B cell (primary cell): Measurements from ENCODE around the gene RIPK1. TPM values are rescaled to one million over a fixed set of nuclear protein-coding genes. Genes with fewer than 3 reads are reported as not detected.

Source experiments
- ATAC-seq: fragments of 200-7000 bp; cut with Tn5 transposase; one replicate; pipeline ENCODE4 v1.10.0; 2021; ENCODE audit warnings: low read depth, mild to moderate bottlenecking, moderate number of reproducible peaks, moderate library complexity
- CTCF ChIA-PET: fragments of 350-600 bp; sonication (Branson Sonifier 250); formaldehyde crosslinking; loops from one replicate; lab custom pipeline; 2021; ENCODE audit warnings: antibody characterized with exemption, inconsistent platforms; lab: Charles Lee
- POLR2A ChIA-PET: fragments of 350-600 bp; sonication (Branson Sonifier 250); formaldehyde crosslinking; loops from one replicate; lab custom pipeline; 2021; ENCODE audit warnings: antibody characterized with exemption; lab: Charles Lee
- DNase-seq: peaks from one replicate; pipeline ENCODE4 v3.0.0; 2013
- H2AFZ ChIP-seq: 2 replicates; pipeline ENCODE4 v1.6.1; 2012; ENCODE audit warnings: mild to moderate bottlenecking, low read depth, low read length; ENCODE audit not compliant: insufficient read depth, poor library complexity, severe bottlenecking
- H3K27ac ChIP-seq, 2 donors: 1 replicate in 1 of 2; 2 replicates in 1 of 2; pipeline ENCODE4 v1.5.1; 2012 to 2013; ENCODE audit warnings: low read length in 2 of 2, mild to moderate bottlenecking in 2 of 2, moderate library complexity in 1 of 2
- H3K27me3 ChIP-seq, 4 experiments: fragments of 200-600 bp in 1 of 4; sonication (generic) in 1 of 4; replicated peaks in 1 of 4; 1 replicate in 2 of 4; 2 replicates in 2 of 4; pipeline versions ENCODE4 v1.6.1 to v1.7.0; 2013 to 2016; ENCODE audit warnings: low read length in 3 of 4, mild to moderate bottlenecking in 2 of 4, mixed read lengths in 1 of 4, moderate library complexity in 1 of 4; ENCODE audit not compliant: insufficient read depth in 4 of 4, control insufficient read depth in 3 of 4; ENCODE audit errors: control extremely low read depth in 1 of 4
- H3K36me3 ChIP-seq, 2 experiments: replicated peaks in 1 of 2; 1 replicate in 1 of 2; 2 replicates in 1 of 2; pipeline versions ENCODE4 v1.6.1 to v1.7.1; 2013; ENCODE audit warnings: low read length in 1 of 2; ENCODE audit not compliant: insufficient read depth in 2 of 2, control insufficient read depth in 1 of 2; ENCODE audit errors: control extremely low read depth in 1 of 2, extremely low read depth in 1 of 2
- H3K4me1 ChIP-seq, 2 donors: fragments of 200-600 bp in 1 of 2; sonication (generic) in 1 of 2; 1 replicate in 1 of 2; 2 replicates in 1 of 2; pipeline versions ENCODE4 v1.5.1 to v1.6.1; 2013 to 2017; ENCODE audit warnings: low read length in 2 of 2; ENCODE audit not compliant: control insufficient read depth in 2 of 2, insufficient read depth in 2 of 2
- H3K4me2 ChIP-seq: replicated peaks from 2 replicates; pipeline ENCODE3; 2012; ENCODE audit warnings: mild to moderate bottlenecking, low read depth, low read length; ENCODE audit not compliant: poor library complexity, severe bottlenecking
- H3K4me3 ChIP-seq, 5 experiments: fragments of 200-600 bp in 1 of 5; sonication (generic) in 1 of 5; 1 replicate in 3 of 5; 2 replicates in 2 of 5; pipeline versions ENCODE4 v1.5.1 to v1.7.0; 2011 to 2016; ENCODE audit warnings: low read length in 4 of 5, mild to moderate bottlenecking in 4 of 5, low read depth in 2 of 5, control low read depth in 1 of 5, moderate library complexity in 1 of 5; ENCODE audit not compliant: insufficient read depth in 1 of 5; ENCODE audit errors: control extremely low read depth in 1 of 5, extremely low read depth in 1 of 5
- H3K79me2 ChIP-seq: fragments of 200-600 bp; sonication (generic); one replicate; pipeline ENCODE4 v1.6.0; 2016; ENCODE audit warnings: low read length; ENCODE audit not compliant: control insufficient read depth, insufficient read depth
- H3K9ac ChIP-seq: fragments of 200-600 bp; sonication (generic); 2 replicates; pipeline ENCODE4 v1.6.1; 2017; ENCODE audit warnings: mild to moderate bottlenecking, low read length, moderate library complexity
- H3K9me3 ChIP-seq, 3 donors: one replicate each; pipeline versions ENCODE4 v1.6.1 to v1.7.1; 2013; ENCODE audit warnings: low read length in 2 of 3; ENCODE audit not compliant: control insufficient read depth in 2 of 3, insufficient read depth in 1 of 3; ENCODE audit errors: control extremely low read depth in 1 of 3
- H4K20me1 ChIP-seq: 2 replicates; pipeline ENCODE4 v1.6.0; 2012; ENCODE audit warnings: mild to moderate bottlenecking, low read length; ENCODE audit not compliant: insufficient read depth, control insufficient read depth, poor library complexity, severe bottlenecking
- H3K27ac Mint-ChIP-seq: one replicate; pipeline ENCODE4 v1.8.0; 2021; ENCODE audit warnings: mixed read lengths
- H3K27me3 Mint-ChIP-seq: one replicate; pipeline ENCODE4 v1.8.0; 2021; ENCODE audit warnings: mixed read lengths
- H3K4me1 Mint-ChIP-seq: one replicate; pipeline ENCODE4 v1.8.0; 2021; ENCODE audit warnings: mixed read lengths
- H3K4me3 Mint-ChIP-seq: one replicate; pipeline ENCODE4 v1.8.0; 2021; ENCODE audit warnings: mixed read lengths
- H3K9me3 Mint-ChIP-seq: one replicate; pipeline ENCODE4 v1.8.0; 2022; ENCODE audit warnings: mixed read lengths; ENCODE audit not compliant: insufficient read depth
- EZH2 ChIP-seq: IDR thresholded peaks from 2 replicates; pipeline ENCODE4 v1.6.1; 2012; ENCODE audit warnings: borderline replicate concordance, low read depth, mild to moderate bottlenecking, moderate library complexity, low read length; ENCODE audit not compliant: insufficient read depth, poor library complexity, severe bottlenecking
- WGBS: methylation state at CpG from one replicate; pipeline ENCODE4 v1.1.5; 2013; ENCODE audit warnings: missing lambda C conversion rate; ENCODE audit not compliant: insufficient coverage; 5-methylcytosine and 5-hydroxymethylcytosine counted together
- intact Hi-C: fragments of 100-400 bp; cut with micrococcal nuclease; formaldehyde crosslinking; loops from one replicate; pipeline ENCODE4 v1.10.0; 2022
- polyA plus RNA-seq: library from polyadenylated mRNA; depleted of rRNA; stranded (reverse); fragments of >200 nt; gene quantifications from 2 replicates; pipeline ENCODE4 v1.2.3, GENCODE V29; 2012
- total RNA-seq, 2 donors: library from RNA; stranded (reverse); fragments of 120-200 nt in 1 of 2; gene quantifications; 1 replicate in 1 of 2; 2 replicates in 1 of 2; pipeline versions ENCODE4 v1.2.3 to v1.2.4, GENCODE V29; 2013 to 2022
- TF ChIP-seq, protein P1 (sequence below): fragments of 200-600 bp; IDR thresholded peaks from one replicate; pipeline ENCODE4 v1.8.0; 2022; ENCODE audit warnings: antibody characterized with exemption, mild to moderate bottlenecking

The RIPK1 gene
- total and polyA plus RNA-seq, 2 donors (not counting 1 experiment from before 2014, with no cell fraction given) = 7.3 to 26.2 TPM

DNA sequence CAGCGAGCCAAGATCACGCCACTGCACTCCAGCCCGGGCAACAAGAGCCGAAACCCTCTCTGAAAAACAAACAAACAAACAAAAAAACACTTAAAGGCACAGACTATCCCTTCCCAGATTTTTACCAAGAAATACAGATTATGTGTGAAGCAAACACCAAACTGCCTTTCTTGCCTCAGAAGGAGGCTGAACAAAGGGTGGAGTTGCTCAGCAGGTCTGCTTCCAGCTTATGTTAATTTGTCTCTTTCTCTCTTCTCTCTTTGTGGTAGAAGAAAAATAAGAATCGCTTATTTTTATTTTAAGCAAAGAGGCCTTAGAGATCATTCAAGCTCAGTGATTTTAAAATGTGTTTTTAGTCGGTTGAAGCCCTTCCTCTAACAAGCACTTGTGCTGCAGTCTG, 74.9 kb downstream of the RIPK1 start:
- ATAC-seq (no peak), DNase-seq (no peak)
- no peaks in the 10 kb centered on the region for H3K27me3 ChIP-seq
- H3K27ac Mint-ChIP-seq = no peak overlapping the region
- no peaks in the 10 kb centered on the region for H3K9me3 Mint-ChIP-seq
- no peaks in the 10 kb centered on the region for H3K79me2 ChIP-seq
- 98% methylated on average over 5 of the region's 6 CpGs for WGBS
- H3K4me3 Mint-ChIP-seq = no peak overlapping the region
- H3K4me3 ChIP-seq = no peak overlapping the region
- TF ChIP-seq, protein P1, sequence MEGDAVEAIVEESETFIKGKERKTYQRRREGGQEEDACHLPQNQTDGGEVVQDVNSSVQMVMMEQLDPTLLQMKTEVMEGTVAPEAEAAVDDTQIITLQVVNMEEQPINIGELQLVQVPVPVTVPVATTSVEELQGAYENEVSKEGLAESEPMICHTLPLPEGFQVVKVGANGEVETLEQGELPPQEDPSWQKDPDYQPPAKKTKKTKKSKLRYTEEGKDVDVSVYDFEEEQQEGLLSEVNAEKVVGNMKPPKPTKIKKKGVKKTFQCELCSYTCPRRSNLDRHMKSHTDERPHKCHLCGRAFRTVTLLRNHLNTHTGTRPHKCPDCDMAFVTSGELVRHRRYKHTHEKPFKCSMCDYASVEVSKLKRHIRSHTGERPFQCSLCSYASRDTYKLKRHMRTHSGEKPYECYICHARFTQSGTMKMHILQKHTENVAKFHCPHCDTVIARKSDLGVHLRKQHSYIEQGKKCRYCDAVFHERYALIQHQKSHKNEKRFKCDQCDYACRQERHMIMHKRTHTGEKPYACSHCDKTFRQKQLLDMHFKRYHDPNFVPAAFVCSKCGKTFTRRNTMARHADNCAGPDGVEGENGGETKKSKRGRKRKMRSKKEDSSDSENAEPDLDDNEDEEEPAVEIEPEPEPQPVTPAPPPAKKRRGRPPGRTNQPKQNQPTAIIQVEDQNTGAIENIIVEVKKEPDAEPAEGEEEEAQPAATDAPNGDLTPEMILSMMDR = no peak
- no peak for TF ChIP-seq EZH2
- peaks cover 10 to 11% of the 10 kb centered on the region in 2 donors for H3K4me1 ChIP-seq
- intact Hi-C loops = no loop called here
- no peaks in the 10 kb centered on the region for H4K20me1 ChIP-seq
- peaks cover 12% of the 10 kb centered on the region for H3K4me1 Mint-ChIP-seq
- H3K27ac ChIP-seq = no peak overlapping the region
- H3K27me3 Mint-ChIP-seq = no peaks in the 10 kb centered on the region
- no peak overlapping the region for H2AFZ ChIP-seq
- ChIA-PET CTCF (interaction anchor here (0.5 to 1.6 kb wide), 2 partner anchors 14 to 1977 kb away, joined by 3 to 6 read pairs; partner anchors contain the start of gene TUBB2A), POLR2A (no interaction called here)
- H3K9ac ChIP-seq = no peak overlapping the region
- H3K9me3 ChIP-seq = peaks cover 0 to 6% (median 0%) of the 10 kb centered on the region in 3 donors
- H3K36me3 ChIP-seq = no peaks in the 10 kb centered on the region
- no peak overlapping the region for H3K4me2 ChIP-seq

DNA sequence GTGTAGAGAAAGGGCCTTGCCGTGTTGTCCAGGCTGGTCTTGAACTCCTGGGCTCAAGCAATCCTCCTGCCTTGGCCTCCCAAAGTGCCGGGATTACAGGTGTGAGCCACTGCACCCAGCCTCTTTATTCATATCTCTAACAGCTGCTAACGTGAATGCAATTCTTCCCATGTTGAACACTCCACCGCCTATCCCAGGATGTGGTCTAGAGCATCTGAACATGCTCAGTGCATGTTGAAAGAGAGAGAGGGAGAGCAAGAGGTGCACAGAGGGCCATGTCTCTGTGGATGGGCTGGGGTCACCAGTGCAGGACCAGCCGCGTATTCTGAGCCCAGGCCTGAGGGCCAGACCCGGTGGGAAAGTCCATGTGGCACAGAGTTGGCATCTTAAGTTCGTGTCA, 76.3 kb downstream of the RIPK1 start:
- H3K4me2 ChIP-seq = no peak overlapping the region
- no peaks in the 10 kb centered on the region for H3K27me3 Mint-ChIP-seq
- no peak overlapping the region for H3K4me3 ChIP-seq
- no peak overlapping the region for H3K27ac ChIP-seq
- CTCF ChIA-PET = interaction anchor here (1.6 kb wide), 1 partner anchor 13 kb away, joined by 6 read pairs; the partner anchor contains the start of gene TUBB2A
- POLR2A ChIA-PET = no interaction called here
- H3K27ac Mint-ChIP-seq = no peak overlapping the region
- intact Hi-C loops = no loop called here
- no peak for TF ChIP-seq EZH2
- TF ChIP-seq, protein P1 = no peak
- H3K79me2 ChIP-seq = no peaks in the 10 kb centered on the region
- H3K4me1 ChIP-seq = peaks cover under 1 to 2% of the 10 kb centered on the region in 2 donors
- H3K9me3 Mint-ChIP-seq = no peaks in the 10 kb centered on the region
- ATAC-seq = no peak
- H3K9me3 ChIP-seq = peaks cover 0 to 9% (median 0%) of the 10 kb centered on the region in 3 donors
- no peak overlapping the region for H3K9ac ChIP-seq
- no peak overlapping the region for H2AFZ ChIP-seq
- no peaks in the 10 kb centered on the region for H3K36me3 ChIP-seq
- DNase-seq = no peak
- H4K20me1 ChIP-seq = no peaks in the 10 kb centered on the region
- H3K4me3 Mint-ChIP-seq = no peak overlapping the region
- peaks cover 2% of the 10 kb centered on the region for H3K4me1 Mint-ChIP-seq
- 88% methylated on average over 7 of the region's 8 CpGs for WGBS
- no peaks in the 10 kb centered on the region for H3K27me3 ChIP-seq
